Uterus (tissue), 2 donors: Measurements from ENCODE around the gene SAV1.

ENCODE experiments used
- CTCF ChIP-seq, 4 experiments: fragments of 200-600 bp in 2 of 4; fragments of 450-650 bp in 2 of 4; sonication (generic) in 2 of 4; IDR thresholded peaks; one replicate each; pipeline ENCODE4 v1.5.1; 2016 to 2019; ENCODE audit warnings: antibody characterized with exemption in 4 of 4, mild to moderate bottlenecking in 2 of 4, moderate library complexity in 1 of 4
- POLR2A ChIP-seq, 2 donors: fragments of 450-650 bp; IDR thresholded peaks; one replicate each; pipeline ENCODE4 v1.6.1; 2016; ENCODE audit warnings: antibody characterized with exemption in 2 of 2, mild to moderate bottlenecking in 1 of 2, moderate library complexity in 1 of 2

DNA sequence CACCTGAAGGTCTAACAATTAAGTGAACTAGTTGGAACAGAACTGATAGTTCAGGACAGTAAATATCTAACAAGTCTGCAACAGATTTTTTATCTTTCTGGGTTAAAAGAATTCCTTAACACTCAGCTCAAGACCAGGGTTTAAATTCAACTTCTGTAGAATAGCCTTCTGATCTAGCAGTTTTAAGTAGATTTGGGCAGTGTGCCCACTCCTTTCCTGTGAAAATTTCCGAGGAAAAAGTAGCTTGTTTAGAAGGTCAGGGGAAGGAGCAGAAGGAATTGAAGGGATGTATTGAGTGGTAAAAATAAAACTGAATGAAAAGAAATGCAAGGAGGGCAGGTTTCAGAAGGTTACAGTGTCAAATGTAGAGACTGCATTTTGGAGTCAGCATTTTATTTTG lies 62.3 kb downstream of the SAV1 start:
- no peak for TF ChIP-seq CTCF (IDR thresholded peaks at IDR 0.05)
- TF ChIP-seq POLR2A (IDR thresholded peaks at IDR 0.05), result no peak
